Neural cell (in vitro differentiated cells): ENCODE measurements around the gene FYB1. TPM values are rescaled to one million over a fixed set of nuclear protein-coding genes. Genes with fewer than 3 reads are reported as not detected.
A peak's percentile ranks its signal among the peaks of the same experiment; 100 is the strongest.

Experiments used
- H2AFZ ChIP-seq: fragments of 200-600, 300-800 bp; sonication (generic), shearing (Covaris generic); 2 replicates; pipeline ENCODE4 v1.6.0; 2014; ENCODE audit warnings: low read depth, mild to moderate bottlenecking, antibody characterized with exemption, low read length, moderate library complexity
- H3F3A ChIP-seq: fragments of 200-600 bp; shearing (Covaris generic); 2 replicates; pipeline ENCODE4 v1.6.1; 2016; ENCODE audit warnings: mild to moderate bottlenecking, moderate library complexity, mixed read lengths, antibody characterized with exemption, low read length; ENCODE audit not compliant: insufficient read depth, poor library complexity, severe bottlenecking
- H3K27ac ChIP-seq: fragments of 200-600, 300-800 bp; sonication (generic), shearing (Covaris generic); 2 replicates; pipeline ENCODE4 v1.5.1; 2014; ENCODE audit warnings: mild to moderate bottlenecking, low read length, moderate library complexity
- H3K27me3 ChIP-seq: fragments of 300-800, 200-600 bp; sonication (generic), shearing (Covaris generic); 2 replicates; pipeline ENCODE4 v1.6.0; 2014; ENCODE audit warnings: mild to moderate bottlenecking, low read depth, low read length, moderate library complexity; ENCODE audit not compliant: insufficient read depth
- H3K36me3 ChIP-seq: fragments of 300-800, 200-600 bp; sonication (generic), shearing (Covaris generic); 2 replicates; pipeline ENCODE4 v1.5.1; 2014; ENCODE audit warnings: mild to moderate bottlenecking, antibody characterized with exemption, low read length, moderate library complexity; ENCODE audit not compliant: insufficient read depth
- H3K4me2 ChIP-seq: fragments of 300-800, 200-600 bp; sonication (generic), shearing (Covaris generic); 2 replicates; pipeline ENCODE4 v1.6.0; 2014; ENCODE audit warnings: mild to moderate bottlenecking, low read length
- H3K4me3 ChIP-seq: fragments of 300-800, 200-600 bp; sonication (generic), shearing (Covaris generic); 2 replicates; pipeline ENCODE4 v1.5.1; 2014; ENCODE audit warnings: mild to moderate bottlenecking, low read length, moderate library complexity
- H3K79me2 ChIP-seq: fragments of 200-600 bp; shearing (Covaris generic); replicated peaks from 2 replicates; pipeline ENCODE4 v1.6.0; 2014; ENCODE audit warnings: mild to moderate bottlenecking, low read length, moderate library complexity; ENCODE audit not compliant: insufficient read depth
- H3K9ac ChIP-seq: fragments of 300-800, 200-600 bp; sonication (generic), shearing (Covaris generic); 2 replicates; pipeline ENCODE4 v1.6.1; 2016; ENCODE audit warnings: mild to moderate bottlenecking, low read length, mixed read lengths
- H3K9me2 ChIP-seq: fragments of 200-600 bp; shearing (Covaris generic); 2 replicates; pipeline ENCODE4 v1.6.1; 2016; ENCODE audit warnings: mild to moderate bottlenecking, low read length, mixed read lengths; ENCODE audit not compliant: insufficient read depth
- H3K9me3 ChIP-seq: fragments of 200-600, 300-800 bp; sonication (generic), shearing (Covaris generic); 2 replicates; pipeline ENCODE4 v1.6.1; 2016; ENCODE audit warnings: mild to moderate bottlenecking, mixed run types, low read length, moderate library complexity, mixed read lengths
- H4K20me1 ChIP-seq: fragments of 200-600 bp; shearing (Covaris generic); 2 replicates; pipeline ENCODE4 v1.6.1; 2016; ENCODE audit warnings: mild to moderate bottlenecking, mixed run types; ENCODE audit not compliant: insufficient read depth
- EP300 ChIP-seq: fragments of 450-650 bp; conservative IDR thresholded peaks from 2 replicates; pipeline ENCODE4 v1.6.1; 2014; ENCODE audit warnings: antibody characterized with exemption, mild to moderate bottlenecking, moderate library complexity; ENCODE audit not compliant: poor library complexity, severe bottlenecking
- EZH2 ChIP-seq: fragments of 200-600, 300-800 bp; shearing (Covaris generic), sonication (generic); IDR thresholded peaks from 2 replicates; pipeline ENCODE4 v1.6.1; 2014; ENCODE audit warnings: antibody characterized with exemption, low read length, borderline replicate concordance, mild to moderate bottlenecking; ENCODE audit not compliant: insufficient read depth, poor library complexity, severe bottlenecking
- MXI1 ChIP-seq: fragments of 450-650 bp; conservative IDR thresholded peaks from 2 replicates; pipeline ENCODE4 v1.6.1; 2014; ENCODE audit warnings: antibody characterized with exemption, mild to moderate bottlenecking; ENCODE audit not compliant: poor library complexity, severe bottlenecking
- POLR2AphosphoS5 ChIP-seq: IDR thresholded peaks from 2 replicates; pipeline ENCODE4 v1.6.1; 2012
- RAD21 ChIP-seq: fragments of 450-650 bp; conservative IDR thresholded peaks from 2 replicates; pipeline ENCODE4 v1.6.1; 2014; ENCODE audit warnings: antibody characterized with exemption, mild to moderate bottlenecking, moderate library complexity
- SMC3 ChIP-seq: fragments of 450-650 bp; conservative IDR thresholded peaks from 2 replicates; pipeline ENCODE4 v1.6.1; 2014; ENCODE audit warnings: antibody characterized with exemption, mild to moderate bottlenecking, moderate library complexity; ENCODE audit not compliant: poor library complexity
- TAF1 ChIP-seq: IDR thresholded peaks from 2 replicates; pipeline ENCODE4 v1.6.1; 2012; ENCODE audit warnings: low read depth
- polyA plus RNA-seq: library from polyadenylated mRNA; depleted of rRNA; stranded (reverse); fragments of >200 nt; gene quantifications from 2 replicates; pipeline ENCODE4 v1.2.3, GENCODE V29; 2014
- TF ChIP-seq, protein P1 (sequence below): IDR thresholded peaks from 2 replicates; pipeline ENCODE4 v1.6.1; 2012; ENCODE audit warnings: borderline replicate concordance
- TF ChIP-seq, protein P2 (sequence below): fragments of 450-650 bp; IDR thresholded peaks from 2 replicates; pipeline ENCODE4 v1.5.1; 2014; ENCODE audit warnings: antibody characterized with exemption, mild to moderate bottlenecking, moderate library complexity; ENCODE audit not compliant: poor library complexity, severe bottlenecking

Gene FYB1
- polyA plus RNA-seq, 1 donor from 2014 or later, result not detected

DNA sequence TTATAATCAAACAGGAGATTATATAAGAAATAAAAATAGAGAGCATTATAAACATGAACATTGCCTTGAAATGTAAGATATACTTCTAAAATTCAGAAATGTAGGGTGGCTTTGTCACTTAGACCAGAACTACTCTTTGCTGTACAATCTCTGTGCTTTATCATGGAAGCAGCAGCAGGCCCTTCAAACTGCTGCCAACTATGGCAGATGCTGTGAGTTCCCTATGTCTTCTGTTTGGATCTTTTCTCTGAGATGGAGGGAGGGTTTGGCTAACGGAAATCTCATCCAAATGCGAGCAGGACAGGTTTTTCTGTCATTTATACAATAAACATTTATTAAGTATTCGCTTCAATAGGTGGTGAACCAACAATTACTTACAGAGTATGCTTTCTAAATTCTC lies 110.4 kb downstream of the FYB1 start:
- Histone ChIP-seq H3K9me2 (no peaks in the 10 kb centered on the region), H3F3A (no peaks in the 10 kb centered on the region), H3K4me3 (no peak overlapping the region), H3K4me2 (no peak overlapping the region), H3K79me2 (no peaks in the 10 kb centered on the region), H3K27me3 (no peaks in the 10 kb centered on the region), H3K9ac (no peak overlapping the region), H2AFZ (no peak overlapping the region), H3K36me3 (no peaks in the 10 kb centered on the region), H3K9me3 (no peaks in the 10 kb centered on the region), H4K20me1 (no peaks in the 10 kb centered on the region), H3K27ac (peak overlapping the region; percentile 6)
- TF ChIP-seq, protein P1, sequence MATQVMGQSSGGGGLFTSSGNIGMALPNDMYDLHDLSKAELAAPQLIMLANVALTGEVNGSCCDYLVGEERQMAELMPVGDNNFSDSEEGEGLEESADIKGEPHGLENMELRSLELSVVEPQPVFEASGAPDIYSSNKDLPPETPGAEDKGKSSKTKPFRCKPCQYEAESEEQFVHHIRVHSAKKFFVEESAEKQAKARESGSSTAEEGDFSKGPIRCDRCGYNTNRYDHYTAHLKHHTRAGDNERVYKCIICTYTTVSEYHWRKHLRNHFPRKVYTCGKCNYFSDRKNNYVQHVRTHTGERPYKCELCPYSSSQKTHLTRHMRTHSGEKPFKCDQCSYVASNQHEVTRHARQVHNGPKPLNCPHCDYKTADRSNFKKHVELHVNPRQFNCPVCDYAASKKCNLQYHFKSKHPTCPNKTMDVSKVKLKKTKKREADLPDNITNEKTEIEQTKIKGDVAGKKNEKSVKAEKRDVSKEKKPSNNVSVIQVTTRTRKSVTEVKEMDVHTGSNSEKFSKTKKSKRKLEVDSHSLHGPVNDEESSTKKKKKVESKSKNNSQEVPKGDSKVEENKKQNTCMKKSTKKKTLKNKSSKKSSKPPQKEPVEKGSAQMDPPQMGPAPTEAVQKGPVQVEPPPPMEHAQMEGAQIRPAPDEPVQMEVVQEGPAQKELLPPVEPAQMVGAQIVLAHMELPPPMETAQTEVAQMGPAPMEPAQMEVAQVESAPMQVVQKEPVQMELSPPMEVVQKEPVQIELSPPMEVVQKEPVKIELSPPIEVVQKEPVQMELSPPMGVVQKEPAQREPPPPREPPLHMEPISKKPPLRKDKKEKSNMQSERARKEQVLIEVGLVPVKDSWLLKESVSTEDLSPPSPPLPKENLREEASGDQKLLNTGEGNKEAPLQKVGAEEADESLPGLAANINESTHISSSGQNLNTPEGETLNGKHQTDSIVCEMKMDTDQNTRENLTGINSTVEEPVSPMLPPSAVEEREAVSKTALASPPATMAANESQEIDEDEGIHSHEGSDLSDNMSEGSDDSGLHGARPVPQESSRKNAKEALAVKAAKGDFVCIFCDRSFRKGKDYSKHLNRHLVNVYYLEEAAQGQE, result no peak
- TF ChIP-seq, protein P2, sequence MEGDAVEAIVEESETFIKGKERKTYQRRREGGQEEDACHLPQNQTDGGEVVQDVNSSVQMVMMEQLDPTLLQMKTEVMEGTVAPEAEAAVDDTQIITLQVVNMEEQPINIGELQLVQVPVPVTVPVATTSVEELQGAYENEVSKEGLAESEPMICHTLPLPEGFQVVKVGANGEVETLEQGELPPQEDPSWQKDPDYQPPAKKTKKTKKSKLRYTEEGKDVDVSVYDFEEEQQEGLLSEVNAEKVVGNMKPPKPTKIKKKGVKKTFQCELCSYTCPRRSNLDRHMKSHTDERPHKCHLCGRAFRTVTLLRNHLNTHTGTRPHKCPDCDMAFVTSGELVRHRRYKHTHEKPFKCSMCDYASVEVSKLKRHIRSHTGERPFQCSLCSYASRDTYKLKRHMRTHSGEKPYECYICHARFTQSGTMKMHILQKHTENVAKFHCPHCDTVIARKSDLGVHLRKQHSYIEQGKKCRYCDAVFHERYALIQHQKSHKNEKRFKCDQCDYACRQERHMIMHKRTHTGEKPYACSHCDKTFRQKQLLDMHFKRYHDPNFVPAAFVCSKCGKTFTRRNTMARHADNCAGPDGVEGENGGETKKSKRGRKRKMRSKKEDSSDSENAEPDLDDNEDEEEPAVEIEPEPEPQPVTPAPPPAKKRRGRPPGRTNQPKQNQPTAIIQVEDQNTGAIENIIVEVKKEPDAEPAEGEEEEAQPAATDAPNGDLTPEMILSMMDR, result no peak
- TF ChIP-seq RAD21 (no peak), POLR2AphosphoS5 (no peak), MXI1 (no peak), SMC3 (no peak), EZH2 (no peak), EP300 (no peak), TAF1 (no peak)

DNA sequence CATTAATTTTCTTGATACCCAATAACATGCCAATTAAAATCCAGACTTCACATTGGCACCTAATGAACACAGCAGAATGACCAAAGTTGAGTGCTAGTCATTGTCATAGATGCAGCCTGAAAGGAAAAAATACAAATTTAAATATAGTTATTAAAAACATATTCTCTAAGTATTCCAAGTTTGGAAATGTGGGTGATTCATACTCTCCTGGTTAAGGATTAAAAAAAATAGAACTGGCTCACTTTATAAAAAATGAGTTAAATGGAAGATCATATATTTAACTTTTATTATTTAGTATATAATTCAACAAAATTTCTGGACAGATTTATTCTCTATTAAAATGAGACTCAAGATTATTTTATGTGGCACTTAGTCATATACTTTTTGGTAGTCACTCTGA lies 112.0 kb downstream of the FYB1 start:
- Histone ChIP-seq H3K4me2 (no peak overlapping the region), H3K4me3 (no peak overlapping the region), H3F3A (no peaks in the 10 kb centered on the region), H3K9me2 (no peaks in the 10 kb centered on the region), H3K9me3 (no peaks in the 10 kb centered on the region), H3K27ac (no peak overlapping the region), H3K79me2 (no peaks in the 10 kb centered on the region), H3K9ac (no peak overlapping the region), H3K27me3 (no peaks in the 10 kb centered on the region), H3K36me3 (no peaks in the 10 kb centered on the region), H4K20me1 (no peaks in the 10 kb centered on the region), H2AFZ (no peak overlapping the region)
- TF ChIP-seq TAF1 (no peak), MXI1 (no peak), SMC3 (no peak), RAD21 (no peak), EZH2 (no peak), EP300 (no peak), POLR2AphosphoS5 (no peak)
- TF ChIP-seq, protein P1, result no peak
- TF ChIP-seq, protein P2, result no peak
